Measurements from ENCODE around the gene TAF12.
"Not testable (repeated sequence)": the region's sequence is repeated elsewhere in the genome, so short reads cannot be mapped to it uniquely, and the experiment has no call there.

The TAF12 gene, protein sequence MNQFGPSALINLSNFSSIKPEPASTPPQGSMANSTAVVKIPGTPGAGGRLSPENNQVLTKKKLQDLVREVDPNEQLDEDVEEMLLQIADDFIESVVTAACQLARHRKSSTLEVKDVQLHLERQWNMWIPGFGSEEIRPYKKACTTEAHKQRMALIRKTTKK
- total RNA-seq = 26.9 to 33.5 reads per million in 2 experiments

- peak; percentile 89 for DNase-seq (ENCODE audit: low read depth)
Measured at GRCh38 chr1:28642847-28643635, at the start of gene TAF12. Gene TAF12, minus strand, starts transcription at chr1:28643067. Its CDS starts 20,986 bp downstream, at chr1:28622081.

GRCh38 chr1:28691627-28692026, 48.8 kb upstream of the TAF12 start:
- DNase-seq (ENCODE audit: low read depth) = not testable (repeated sequence)

GRCh38 chr1:28684937-28685336, 42.1 kb upstream of the TAF12 start:
- DNase-seq (ENCODE audit: low read depth) = no peak

GRCh38 chr1:28682840-28683239, 40.0 kb upstream of the TAF12 start:
- no peak for DNase-seq (ENCODE audit: low read depth)

DNA sequence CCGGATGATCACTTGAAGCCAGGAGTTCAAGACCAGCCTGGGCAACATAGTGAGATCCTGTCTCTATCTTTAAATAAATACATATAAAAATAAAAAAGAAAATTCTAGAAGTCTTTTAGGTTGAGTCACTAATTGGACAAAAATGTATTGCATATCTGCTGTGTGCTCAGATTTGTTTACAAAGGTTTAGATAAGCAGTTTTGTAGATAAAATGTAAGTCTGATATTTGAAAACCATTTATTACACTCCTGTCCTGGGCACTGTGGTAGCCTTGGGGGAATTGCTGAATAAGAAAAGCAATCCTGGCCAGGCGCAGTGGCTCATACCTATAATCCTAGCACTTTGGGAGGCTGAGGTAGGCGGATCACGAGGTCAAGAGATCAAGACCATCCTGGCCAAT, 37.3 kb upstream of the TAF12 start:
- no peak for DNase-seq (ENCODE audit: low read depth)

DNA sequence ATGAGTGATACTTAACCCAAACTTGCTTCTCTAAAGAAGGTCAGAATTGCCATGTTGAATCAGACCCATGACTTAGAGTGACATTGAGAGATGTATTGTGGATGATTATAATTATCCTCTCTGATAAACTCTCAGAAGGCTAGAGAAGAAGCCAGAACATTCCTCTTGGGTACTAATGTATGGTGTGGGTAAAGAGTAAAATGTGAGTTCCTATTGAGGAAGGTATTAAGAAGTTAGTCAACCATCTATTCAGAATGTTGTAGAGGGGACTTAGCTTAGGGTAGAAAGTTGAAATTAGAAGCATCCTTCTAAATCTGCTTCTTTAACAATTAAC, 33.0 kb upstream of the TAF12 start:
- DNase-seq (ENCODE audit: low read depth) = no peak

DNA sequence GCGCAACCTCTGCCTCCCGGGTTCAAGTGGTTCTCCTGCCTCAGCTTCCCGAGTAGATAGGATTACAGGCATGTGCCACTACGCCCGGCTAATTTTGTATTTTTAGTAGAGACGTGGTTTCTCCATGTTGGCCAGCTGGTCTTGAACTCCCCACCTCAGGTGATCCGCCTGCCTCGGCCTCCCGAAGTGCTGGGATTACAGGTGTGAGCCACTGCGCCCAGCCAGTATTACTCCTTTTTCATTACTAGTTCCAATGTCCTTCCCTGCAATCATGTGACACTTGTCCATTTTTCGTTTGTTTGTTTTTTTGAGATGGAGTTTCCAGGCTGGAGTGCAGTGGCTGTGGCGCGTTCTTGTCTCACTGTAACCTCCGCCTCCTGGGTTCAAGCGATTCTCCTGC, 30.1 kb upstream of the TAF12 start:
- not testable (repeated sequence) for DNase-seq (ENCODE audit: low read depth)

GRCh38 chr1:28671254-28671780, 28.4 kb upstream of the TAF12 start:
- DNase-seq (ENCODE audit: low read depth) = no peak

DNA sequence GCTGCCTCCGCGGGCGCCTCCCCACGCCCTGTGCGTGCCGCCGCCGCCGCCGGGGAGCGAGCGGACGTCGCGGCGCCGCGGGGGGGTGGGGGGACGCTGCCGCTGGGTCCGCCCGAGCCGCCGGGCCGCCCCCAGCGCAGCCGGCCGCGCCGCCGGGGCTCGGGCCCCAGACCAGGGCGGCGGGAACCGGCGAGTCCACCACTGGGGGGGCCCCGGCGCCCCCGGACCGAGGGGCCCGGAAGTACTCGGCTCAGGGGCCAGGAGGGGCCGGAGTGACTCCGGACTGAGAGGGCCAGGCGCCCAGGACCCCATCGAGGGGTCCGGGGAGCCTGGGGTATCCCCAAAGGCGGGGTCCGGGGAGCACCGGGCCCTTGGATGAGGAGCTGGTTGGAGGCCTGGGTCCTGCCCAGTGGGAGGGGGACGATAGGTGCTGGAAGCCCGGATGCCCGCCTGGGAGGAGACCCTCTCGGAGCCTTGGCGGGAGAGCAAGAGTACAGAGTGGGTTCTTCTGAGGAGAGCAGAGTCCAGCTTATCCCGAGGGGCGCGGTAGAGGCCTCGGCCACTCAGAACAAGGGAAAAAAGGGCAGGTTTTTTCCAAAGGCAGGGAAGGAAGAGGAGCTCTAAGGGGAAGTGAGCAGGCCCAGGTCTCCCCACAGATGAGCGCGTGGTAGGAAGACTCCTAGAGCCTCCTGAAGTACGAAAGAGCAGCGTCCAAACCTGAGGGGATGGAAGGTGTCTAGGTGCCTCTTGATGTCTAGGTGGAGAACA, 26.3 kb upstream of the TAF12 start:
- peak; percentile 16 for DNase-seq (ENCODE audit: low read depth)

GRCh38 chr1:28668191-28668955, 25.5 kb upstream of the TAF12 start, which contains the start of gene GMEB1:
Gene GMEB1, plus strand, starts transcription at chr1:28668784. Its CDS starts 14,829 bp downstream, at chr1:28683613.
- peak; percentile 74 for DNase-seq (ENCODE audit: low read depth)

- no peak for DNase-seq (ENCODE audit: low read depth)
Measured at GRCh38 chr1:28666806-28667205, 23.9 kb upstream of the TAF12 start.

DNA sequence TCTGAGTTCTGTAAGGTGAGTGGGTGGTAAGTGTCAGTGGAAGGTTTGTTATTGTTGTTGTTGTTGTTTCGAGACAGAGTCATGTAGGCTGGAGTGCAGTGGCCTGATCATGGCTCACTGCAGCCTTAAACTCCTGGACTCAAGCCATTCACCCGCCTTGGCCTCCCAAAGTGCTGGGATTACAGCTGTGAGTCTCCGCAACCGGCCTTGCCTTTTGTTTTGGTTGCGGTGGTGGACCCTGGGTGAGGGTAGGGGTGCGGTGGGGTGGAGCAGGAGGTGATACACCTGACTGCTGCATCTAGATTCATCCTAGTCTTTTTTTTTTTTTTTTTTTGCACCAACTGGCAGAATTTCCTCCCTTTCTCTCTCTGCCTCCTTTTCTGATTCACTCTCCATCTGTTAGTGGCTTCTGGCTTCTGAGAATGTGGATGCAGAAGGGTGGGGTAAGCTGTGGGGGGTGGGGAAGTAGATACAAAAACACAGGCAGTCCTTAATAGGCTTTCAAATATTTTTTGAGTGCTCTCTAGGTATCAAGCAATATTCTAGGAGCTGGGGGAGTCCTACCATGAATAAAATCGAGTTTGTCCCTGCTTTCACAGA, 21.1 kb upstream of the TAF12 start:
- no peak for DNase-seq (ENCODE audit: low read depth)

- no peak for DNase-seq (ENCODE audit: low read depth)
Measured at GRCh38 chr1:28656335-28656734, 13.5 kb upstream of the TAF12 start.

DNA sequence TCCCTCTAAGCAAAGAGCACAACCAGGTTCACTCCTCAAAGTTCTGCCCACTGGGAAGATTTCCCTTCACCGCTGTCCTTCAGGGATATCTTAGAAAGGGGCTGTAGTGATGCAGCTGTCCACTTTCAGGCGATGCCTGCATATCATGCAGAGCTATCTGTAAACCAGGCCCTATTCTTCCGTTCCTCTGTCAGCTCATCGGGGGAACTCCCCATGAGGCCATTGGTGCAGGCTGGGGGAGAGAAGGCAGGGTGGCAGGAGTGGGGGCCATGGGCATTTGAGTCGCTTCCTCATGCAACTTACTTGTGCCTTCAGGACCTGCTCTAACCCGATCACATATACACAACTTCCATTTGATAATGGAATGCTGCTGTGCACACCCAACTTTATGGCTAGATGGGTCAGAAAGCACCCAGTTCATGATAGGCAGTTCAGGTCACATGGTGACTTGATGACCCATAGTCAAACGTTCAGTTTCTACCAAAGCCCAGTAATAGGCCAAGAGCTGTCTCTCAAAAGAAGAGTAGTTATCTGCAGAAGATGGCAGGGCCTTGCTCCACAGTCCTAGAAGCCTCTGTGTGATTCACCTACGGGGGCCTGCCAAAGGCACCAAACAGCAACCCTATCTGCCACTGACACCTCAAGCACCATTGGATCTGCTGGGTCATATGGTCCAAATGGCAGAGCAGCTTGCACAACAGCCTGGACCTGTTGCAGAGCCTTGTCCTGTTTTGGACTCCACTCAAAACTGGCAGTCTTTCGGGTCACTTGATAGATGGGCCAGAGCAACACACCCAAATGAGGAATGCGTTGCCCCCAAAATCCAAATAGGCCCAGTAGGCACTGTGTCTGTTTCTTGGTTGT, 12.8 kb upstream of the TAF12 start:
- not testable (repeated sequence) for DNase-seq (ENCODE audit: low read depth)

- DNase-seq (ENCODE audit: low read depth) = not testable (repeated sequence)
Measured at GRCh38 chr1:28653870-28654269, 11.0 kb upstream of the TAF12 start.

GRCh38 chr1:28653063-28653462, 10.2 kb upstream of the TAF12 start:
- DNase-seq (ENCODE audit: low read depth) = not testable (repeated sequence)

- DNase-seq (ENCODE audit: low read depth) = peak; percentile 82
Measured at GRCh38 chr1:28648474-28649198, 5.8 kb upstream of the TAF12 start, which contains the start of gene RNU11. Gene RNU11, plus strand, starts transcription at chr1:28648600.

GRCh38 chr1:28648008-28648473, 5.2 kb upstream of the TAF12 start:
- DNase-seq (ENCODE audit: low read depth) = peak; percentile 84

DNA sequence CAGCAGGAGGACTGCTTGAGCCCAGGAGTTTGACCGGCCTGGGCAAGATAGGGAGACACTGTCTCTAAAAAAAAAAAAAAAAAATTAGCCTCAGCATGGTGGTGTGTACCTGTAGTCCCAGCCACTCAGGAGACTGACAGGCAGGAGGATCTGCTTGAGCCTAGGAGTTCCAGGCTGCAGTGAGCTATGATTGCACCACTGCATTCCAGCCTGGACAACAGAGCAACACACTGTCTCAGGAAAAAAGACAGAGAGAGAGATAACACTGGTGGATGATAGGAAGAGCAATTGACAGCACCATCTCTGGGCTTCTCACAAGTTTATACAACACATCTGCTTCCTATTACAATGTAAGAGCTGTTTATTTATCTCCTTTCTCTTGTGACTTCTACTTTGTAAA, 3.2 kb upstream of the TAF12 start:
- DNase-seq (ENCODE audit: low read depth) = no peak
